DND-41 (cell line): Measurements from ENCODE around the gene FAM107B.

Source experiments
- CTCF ChIP-seq: IDR thresholded peaks from 2 replicates; pipeline ENCODE4 v1.5.1; 2012; ENCODE audit warnings: borderline replicate concordance, low read length, moderate library complexity, mild to moderate bottlenecking; ENCODE audit not compliant: poor library complexity, severe bottlenecking; ENCODE audit errors: extremely low read depth
- EZH2 ChIP-seq: IDR thresholded peaks from 3 replicates; pipeline ENCODE4 v1.6.1; 2012; ENCODE audit warnings: borderline replicate concordance, low read depth, mild to moderate bottlenecking, moderate library complexity, low read length, inconsistent platforms; ENCODE audit not compliant: severe bottlenecking

- no peak for TF ChIP-seq CTCF
- no peak for TF ChIP-seq EZH2
These were observed 91.4 kb downstream of the FAM107B start for GRCh38 chr10:14683256-14683655.
